ENCODE measurements around the gene EGFLAM.

Gene EGFLAM

DNA sequence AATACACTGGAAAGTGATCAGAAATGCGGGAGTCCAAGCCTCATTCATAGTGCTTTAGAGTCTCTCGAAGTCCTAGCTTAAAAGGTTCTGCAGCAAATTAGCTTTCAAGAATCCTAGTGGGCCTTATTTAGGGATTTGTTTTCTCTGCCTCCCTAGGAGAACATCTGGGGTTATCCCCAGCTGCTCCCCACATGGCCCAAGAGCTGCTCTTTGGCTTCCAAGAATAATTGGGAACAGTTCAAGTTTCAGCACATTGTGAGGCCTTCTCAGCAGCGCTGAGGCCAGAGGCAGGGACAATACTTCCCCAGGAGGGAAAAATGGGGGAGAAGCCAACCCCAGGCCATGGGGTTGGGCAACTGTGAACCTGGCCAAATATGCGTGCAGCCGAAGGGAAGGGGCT is 189.4 kb downstream of the EGFLAM start:
- no peak for DNase-seq (ENCODE audit: low read depth in 2 of 2)

DNA sequence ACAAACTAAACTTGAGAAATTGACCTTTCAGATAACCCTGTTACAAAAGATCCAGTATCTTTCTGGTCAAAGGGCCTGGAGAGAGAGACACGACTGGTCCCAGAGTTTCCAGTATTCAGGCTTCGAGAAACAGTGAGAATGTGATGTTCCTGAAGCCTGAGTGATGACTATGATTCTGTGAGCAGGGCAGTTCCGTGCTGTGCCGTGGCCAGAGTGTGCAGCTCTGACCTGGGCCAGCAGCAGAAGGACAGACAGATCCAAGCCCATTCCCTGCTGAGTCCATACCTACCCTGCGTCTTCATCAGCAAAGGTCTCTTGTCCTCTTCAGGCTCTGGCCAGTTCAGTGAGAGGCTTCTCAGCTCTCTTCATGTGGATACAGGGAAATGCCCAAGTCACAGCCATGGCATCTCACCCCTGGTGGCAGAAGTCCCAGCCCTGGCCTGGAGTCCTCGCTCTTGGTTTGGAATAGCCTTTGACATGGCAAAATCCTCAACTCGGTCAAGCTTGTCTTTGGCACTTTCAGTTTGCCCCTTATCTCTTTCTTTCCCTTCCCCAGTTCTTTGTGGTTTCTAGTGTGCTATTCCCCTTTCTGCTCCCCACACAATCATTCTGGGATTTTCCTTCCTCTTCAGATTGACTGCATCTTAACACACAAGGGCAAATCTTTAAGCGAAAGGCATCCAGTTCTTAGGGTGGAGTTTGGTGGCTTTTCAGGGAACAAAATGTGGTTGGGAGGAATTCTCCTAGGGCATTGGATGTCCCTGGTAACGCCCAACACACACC is 190.4 kb downstream of the EGFLAM start:
- no peak for DNase-seq (ENCODE audit: low read depth in 2 of 2)

DNA sequence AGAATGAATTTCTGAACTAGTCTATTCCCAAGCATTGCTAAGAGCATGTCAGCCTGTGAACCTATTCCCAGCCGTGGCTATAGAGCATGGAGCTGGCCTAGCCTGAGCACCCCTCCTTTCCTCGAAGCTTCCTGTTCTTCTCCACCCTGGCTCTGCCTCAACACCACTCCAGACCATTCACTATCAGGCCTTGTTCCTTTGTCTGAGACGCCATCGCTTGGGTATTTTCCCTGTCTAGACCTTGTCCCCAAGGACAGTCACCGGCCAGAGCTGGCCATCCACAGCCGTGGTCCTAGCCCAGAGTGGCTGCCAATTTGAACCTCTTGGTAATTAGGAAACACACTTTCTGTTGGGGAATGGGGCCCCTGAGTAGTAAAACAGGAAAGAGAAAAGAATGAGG is 192.3 kb downstream of the EGFLAM start:
- no peak for DNase-seq (ENCODE audit: low read depth in 2 of 2)

DNA sequence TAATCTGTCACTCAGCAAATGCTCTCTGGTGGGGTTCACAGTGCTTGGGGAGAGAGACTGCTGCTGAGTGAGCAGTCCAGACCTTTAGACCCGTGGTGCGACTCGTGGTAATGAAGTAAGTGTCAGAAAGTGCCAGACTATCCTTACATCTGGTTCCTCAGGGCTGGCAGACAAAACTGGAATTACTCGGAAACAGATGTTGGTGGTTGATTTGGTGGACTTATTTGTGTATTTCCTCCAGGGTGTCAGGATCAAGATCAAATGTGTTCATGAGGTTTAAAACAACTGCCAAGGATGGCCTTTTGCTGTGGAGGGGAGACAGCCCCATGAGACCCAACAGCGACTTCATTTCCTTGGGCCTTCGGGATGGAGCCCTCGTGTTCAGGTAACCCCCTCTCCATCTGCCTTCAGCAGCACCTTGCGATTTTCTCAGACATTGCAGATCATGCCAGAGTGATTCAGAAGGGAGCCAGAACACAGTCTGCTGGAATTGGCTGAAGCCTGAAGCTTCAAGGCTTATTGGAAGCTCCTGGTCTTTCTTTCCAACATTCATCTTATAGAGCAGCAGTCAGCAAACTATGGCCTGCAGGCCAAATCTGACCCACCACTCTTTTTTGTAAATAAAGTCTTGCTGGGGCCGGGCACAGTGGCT is 192.8 kb downstream of the EGFLAM start:
- no peak for DNase-seq (ENCODE audit: low read depth in 2 of 2)

DNA sequence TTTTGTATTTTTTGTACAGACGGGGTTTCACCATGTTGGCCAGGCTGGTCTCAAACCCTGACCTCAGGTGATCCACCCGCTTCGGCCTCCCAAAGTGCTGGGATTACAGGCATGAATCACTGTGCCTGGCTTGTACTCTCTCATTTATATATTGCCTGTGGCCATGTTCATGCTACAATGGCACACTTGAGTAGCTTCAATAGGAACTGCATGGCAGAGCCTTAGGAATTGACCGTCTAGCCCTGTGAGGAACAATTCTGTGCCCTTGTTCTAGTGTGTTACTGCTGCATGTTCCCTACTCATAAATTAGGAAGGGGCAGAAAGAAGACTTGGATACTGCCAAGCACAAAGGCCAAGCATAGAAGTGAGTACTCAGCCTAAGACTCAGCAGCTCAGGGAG is 193.8 kb downstream of the EGFLAM start:
- DNase-seq (ENCODE audit: low read depth in 2 of 2): no peak

DNA sequence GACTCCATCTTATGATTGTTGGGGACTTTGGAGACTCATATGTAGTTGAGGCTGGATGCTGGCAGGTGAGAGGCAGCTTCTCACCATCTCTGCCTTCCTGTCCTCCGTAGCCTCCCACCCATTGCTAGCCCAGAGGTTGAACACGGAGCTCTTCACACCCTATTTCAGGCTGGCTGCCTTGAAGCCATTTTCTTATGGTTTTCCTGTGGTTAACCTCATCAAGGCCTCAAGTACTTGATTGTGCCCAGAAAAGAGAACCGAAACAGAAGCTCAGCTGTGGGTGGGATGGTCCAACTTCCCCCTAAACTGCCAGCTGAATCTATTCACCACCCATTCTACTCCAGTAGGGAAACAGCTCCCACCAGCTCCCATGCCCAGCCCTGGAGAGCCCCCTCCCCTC is 195.1 kb downstream of the EGFLAM start:
- DNase-seq (ENCODE audit: low read depth in 2 of 2): peak; percentile 24 to 49

DNA sequence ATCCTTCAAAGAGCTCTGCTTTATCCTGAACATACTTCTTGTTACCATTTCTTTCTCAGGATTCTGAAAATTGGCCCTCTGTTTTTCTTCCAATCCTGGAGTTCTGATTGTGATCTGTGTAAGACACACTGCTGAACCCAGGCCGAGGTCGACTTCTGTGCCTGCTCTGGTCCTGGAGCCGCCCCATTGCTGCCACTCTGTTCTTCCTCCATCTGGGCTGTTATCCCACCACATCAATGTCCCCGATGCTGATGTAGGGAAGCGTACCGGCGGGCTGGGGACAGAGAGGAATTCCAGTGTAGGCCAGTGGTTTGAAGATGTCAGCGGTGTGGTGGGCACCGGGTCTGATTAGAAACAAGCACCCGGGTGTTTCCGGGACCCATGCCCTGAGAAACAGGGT is 195.6 kb downstream of the EGFLAM start:
- no peak for DNase-seq (ENCODE audit: low read depth in 2 of 2)

DNA sequence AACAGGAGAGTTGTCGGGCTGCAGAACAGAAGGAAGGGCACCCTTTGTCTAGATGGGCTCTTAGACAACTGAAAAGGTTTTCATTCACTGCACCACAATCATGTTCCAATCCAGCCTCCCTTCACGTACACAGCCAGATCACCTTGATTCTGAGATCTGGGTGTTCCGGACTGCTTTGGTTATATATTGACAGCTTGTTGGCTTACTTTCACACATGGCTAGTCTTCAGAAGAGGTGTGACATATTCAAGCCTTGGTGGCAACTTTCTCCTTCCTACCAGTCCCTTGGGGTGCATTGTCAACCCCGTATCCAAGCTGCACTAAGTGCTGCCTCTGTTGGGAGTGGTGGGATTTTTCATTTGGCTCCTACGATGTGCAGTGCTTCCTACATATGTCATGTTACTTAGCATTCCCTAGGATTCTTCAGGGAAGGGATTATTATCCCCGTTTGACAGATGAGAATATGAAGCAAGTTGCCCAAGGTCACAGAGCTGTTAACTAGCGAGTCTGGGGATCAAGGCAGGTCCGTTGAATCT is 197.5 kb downstream of the EGFLAM start:
- no peak for DNase-seq (ENCODE audit: low read depth in 2 of 2)

DNA sequence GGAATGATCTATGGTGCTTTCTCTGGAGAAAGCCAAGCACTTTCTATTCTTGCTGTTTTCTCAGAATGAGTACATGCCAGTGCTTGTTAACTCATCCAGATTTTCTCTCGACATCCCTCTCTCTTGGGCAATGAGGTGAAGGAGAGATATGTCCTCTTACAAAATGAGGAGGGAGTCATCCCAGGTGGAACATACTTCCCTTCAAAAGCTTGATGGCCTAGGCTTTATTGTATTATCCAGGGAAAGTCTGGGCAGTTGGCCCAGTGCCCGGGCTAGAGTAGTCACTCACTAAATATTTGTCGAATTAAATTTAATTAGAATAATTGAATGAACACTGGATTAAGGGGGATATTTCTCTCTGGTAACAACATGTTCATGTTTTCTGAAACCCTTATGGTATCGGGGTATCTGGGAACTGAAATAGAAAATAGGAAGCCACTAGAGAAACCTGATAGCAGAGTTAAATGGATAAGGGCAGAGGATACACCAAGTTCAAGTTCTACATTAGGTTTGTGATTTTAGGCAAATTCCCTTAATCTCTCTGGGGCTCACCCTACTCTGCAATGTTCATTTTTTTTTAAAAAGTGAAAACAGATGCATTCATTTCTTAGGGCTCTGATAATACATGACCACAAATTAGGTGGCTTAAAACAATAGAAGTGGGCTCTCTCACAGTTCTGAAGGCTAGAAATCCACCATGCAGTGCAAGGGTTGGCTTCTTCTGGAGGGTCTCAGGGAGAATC is 198.5 kb downstream of the EGFLAM start:
- no peak for DNase-seq (ENCODE audit: low read depth in 2 of 2)

DNA sequence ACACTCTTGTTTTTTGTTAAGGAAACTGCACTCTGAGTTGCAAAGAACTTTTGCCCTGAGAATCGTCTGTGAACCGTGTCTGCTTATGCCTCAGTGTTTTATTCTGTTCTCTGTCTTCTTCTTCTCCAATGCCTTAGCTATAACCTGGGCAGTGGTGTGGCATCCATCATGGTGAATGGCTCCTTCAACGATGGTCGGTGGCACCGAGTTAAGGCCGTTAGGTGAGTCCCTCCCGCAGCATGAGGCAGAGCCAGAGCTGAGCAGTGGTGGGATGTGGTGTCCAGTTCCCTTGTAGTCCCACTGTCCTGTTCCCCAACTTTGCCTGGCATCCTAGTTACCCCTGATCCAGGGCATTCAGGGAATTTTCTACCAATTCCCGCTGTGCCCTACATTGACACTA is 199.8 kb downstream of the EGFLAM start:
- DNase-seq (ENCODE audit: low read depth in 2 of 2): no peak

DNA sequence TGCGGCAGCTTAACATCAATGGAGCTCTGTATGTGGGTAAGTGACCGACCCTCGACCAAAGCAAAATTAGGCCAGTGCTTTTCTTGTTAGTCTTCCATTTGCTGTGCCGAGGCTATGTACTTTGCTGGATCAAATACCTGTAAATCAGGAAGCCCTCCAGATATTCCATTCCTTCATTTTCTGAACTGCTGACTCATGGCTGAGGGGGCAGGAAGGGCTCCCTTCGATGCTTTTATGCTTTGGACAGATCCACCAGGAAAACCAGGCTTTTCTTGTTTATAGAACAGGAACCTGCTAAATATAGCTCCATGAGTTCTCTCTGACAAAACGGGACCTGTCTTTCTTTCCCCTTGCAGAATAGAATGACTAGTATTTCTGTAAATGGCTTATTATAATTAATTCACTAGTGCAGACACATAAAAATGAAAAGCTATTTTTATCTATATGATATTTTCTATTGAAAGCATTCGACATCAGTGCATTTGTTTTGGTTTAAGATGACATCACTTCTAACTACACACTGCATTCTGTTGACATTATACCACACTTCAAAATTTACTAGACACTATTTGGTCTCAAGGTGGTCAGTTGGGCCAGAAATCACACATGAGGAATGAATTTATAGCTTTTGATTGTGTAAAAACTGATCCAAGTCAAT is 204.7 kb downstream of the EGFLAM start:
- no peak for DNase-seq (ENCODE audit: low read depth in 2 of 2)

DNA sequence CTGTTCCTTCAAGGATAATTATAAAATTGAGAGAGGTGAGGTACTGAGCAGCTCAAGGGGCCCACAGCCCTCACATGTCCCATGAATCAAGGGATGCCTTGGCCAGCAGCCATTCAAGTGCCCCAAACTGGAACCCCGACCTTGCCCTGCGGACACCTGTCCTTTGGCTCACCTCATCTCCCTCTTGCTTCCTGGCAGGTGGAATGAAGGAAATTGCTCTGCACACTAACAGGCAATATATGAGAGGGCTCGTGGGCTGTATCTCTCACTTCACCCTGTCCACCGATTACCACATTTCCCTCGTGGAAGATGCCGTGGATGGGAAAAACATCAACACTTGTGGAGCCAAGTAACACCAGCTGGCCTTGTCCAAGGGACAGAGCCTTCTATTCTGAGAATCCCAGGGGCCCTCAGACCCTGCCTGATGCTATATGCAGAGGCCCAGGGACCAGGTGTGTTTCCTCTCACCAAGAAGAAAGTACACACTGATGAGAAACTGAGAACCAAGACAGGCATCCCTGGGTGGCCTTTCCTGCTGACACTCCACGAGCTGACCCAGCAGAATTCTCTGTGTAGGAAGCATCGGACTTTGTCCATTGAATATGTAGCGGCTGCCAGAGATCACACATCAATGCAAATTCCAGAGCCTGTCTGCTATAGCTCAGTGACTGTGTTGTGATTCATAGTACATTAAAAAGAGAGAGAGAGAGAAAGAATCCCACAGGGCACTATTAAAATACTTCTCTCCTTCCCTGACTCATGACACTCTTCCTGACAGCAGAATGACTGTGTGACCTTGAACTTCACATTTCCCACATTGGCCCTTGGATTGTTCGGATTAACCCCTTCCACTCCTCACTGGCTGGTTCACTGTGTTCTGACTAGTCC is 205.5 kb downstream of the EGFLAM start:
- DNase-seq (ENCODE audit: low read depth in 2 of 2): no peak

DNA sequence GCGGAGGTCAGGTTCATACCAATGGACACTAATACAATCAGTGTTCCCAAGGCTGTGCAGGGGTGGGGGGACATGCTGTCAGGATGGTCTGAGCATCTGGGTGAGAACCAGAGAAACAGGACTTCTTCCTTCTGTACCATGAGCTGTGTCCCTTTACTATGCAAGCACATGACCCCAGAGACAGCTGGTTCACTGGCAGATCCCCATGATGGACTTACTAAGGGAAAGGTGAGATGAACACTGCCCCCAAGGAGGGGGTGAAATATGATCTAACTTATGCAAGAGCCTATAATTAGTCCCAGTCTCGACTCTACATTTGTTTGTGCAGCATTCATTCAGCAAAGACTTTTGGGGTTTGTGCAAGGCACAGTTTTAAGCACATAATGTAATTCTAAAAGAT is 206.7 kb downstream of the EGFLAM start:
- no peak for DNase-seq (ENCODE audit: low read depth in 2 of 2)

DNA sequence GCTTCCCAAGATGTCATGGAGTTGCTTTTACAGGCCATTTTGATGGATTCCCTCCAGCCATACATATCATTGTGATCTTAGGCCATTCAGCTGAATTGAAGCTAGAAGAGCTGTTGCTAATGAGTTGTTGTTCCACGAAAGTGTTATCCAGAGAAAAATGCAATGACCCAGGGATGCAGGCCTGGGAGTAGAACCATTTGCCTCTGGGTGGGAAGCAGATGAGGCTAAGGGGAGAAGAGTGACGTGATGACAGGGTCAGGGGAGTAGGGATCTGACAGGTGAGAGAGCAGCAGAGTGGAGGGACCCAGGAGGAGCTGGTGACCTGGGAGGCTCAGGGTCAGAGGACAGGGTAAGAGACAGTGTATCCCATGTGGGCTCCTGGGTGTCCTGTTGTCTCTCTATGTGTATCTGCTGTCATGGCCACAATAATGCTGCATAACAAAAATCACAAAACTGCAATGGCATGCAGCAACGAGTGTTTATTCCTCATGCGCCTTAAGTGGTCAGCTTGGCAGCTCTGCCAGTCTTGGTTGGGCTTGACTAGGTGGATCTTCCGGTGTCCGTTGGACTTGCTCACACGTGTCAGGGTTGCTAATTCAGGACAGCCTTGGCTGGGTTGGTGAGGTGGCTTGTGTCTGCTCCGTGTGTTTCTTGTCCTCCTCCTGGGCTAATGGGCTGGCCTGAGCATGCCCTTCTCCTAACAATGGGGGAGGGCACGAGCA is 207.5 kb downstream of the EGFLAM start:
- no peak for DNase-seq (ENCODE audit: low read depth in 2 of 2)

DNA sequence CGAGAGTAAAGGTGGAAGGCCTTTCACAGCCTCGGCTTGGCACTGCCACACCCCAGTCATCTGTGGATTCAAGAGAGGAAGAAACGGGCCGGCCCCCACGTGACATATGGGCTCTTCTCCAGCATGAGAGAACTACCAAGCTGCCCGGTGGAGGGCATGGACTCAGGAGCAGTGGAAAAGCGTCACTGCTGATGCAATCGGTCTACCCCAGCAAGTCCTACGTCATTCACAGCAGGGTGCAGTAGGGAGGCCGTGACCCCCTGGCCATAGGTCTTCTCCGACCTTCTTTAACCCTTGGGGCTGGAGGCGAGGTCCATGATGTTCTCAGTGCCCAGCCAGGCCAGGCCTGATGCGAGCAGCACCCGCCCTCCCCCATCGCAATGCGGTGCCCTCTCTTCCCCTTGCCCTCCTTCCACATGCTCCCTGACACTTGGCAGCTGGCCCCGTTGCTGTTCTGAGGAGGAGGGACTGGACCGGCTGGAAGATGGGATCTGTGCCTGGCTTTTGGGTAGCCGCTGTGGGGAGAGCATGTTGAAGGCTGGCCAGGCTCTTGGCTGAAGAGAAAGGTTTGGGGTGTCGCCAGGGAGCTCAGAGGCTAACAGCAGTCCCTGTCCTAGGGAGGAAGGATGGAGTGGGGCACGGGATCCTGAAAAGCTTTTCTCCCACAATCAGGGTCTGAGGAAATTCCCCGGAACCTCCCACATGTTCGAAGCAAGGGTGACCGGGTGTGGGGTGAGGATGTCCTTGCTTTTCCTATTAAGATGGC is 208.2 kb downstream of the EGFLAM start:
- DNase-seq (ENCODE audit: low read depth in 2 of 2): no peak

DNA sequence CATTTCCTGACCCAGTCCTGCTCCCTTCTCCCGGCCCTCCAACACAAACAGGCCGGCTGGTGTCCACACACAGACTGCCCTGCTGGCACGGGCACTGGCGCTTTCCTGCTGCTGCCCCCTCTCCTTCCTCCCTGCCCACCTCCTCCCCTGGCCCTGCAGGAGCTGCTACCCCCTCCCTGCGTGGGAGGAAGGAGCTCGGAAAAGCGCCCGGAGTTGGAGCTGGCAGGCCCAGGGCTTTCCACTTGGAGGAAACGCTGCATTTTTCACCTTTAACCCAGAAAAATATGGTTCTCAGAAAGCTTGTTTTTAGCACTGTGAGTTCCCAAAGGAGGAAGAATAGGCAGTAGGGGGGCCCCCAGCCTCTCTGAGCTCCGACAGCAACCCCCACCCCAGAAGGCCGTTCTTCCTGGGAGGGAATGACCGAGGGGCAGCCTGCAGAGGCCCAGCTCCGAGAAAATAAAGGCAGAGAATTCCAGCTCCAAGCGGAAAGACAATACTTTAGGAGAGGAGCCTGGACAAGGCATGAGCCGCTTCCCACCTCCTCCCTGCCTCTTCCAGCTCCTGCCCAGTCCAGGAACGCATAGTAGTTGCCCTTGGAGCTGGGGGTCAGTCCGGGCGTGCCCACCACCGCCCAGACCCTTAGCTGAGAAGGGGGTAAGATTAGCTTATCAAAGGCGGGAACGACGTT is 209.1 kb downstream of the EGFLAM start:
- no peak for DNase-seq (ENCODE audit: low read depth in 2 of 2)

DNA sequence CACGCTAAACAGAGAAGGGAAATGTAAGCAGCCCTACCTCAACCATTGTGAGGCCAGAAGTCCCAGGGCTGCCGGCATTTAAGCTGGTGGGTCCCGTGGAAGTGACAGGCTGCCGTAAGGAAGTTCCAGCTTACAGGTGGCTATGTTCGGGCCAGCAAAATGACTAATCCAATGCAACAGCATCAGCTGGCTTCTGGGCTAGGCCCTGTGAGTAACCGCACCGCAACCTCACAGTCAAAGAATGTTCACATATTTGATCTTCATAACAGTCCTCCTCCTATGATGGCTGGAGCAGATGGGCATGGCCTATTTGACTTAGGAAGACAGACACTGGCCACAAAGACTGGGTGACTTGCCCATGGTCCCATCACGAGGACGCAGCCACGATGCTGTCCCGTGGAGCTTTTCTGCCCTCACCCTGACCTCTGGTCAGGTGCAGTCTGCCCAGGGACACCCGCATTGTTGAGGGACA is 209.9 kb downstream of the EGFLAM start:
- no peak for DNase-seq (ENCODE audit: low read depth in 2 of 2)

DNA sequence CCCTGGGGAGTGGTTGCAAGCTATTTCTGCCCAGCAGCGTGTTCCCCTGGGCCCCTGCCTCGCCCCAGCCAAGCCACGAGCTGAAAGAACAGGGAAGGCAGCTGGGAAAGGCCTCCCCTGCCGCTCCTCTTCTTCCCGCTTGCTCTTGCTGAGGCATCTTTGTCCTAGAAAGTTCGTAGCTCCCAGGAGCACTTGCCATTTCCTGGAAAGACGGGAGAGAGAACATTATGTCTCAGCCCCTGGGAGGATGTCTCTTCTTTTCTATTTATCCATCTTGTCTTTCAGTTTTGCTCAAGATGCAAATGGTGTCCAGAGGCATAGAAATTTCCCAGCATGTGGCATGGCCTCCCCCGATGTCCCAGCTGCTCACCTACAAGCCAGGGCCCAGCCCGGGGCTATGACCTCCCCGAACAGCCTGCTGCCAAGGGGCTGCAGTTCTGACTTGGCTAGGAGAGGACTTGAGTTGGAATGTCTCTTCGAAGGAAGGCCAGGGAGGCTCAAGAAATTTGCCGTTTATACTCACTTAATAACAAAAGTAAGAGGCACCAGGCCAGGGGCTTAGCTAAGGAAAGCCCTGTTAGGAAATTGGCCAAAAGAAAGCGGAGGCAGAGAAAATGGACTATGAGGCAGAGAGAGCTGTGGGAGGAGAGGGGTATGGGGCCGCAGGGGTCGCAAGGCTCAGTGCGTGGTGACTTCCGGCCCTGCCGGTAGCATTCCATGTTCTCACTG is 210.8 kb downstream of the EGFLAM start:
- DNase-seq (ENCODE audit: low read depth in 2 of 2): no peak
